SH-SY5Y (cell line): ENCODE data around the gene ZNF302.

Experiments
- GATA2 ChIP-seq: IDR thresholded peaks from 2 replicates; pipeline ENCODE4 v1.6.1; 2011; ENCODE audit warnings: mild to moderate bottlenecking, low read depth, low read length
- GATA3 ChIP-seq: IDR thresholded peaks from 2 replicates; pipeline ENCODE4 v1.6.1; 2011; ENCODE audit warnings: low read depth, mild to moderate bottlenecking, low read length, moderate library complexity

- TF ChIP-seq GATA2 (no peak), GATA3 (no peak)
Measured at GRCh38 chr19:34711890-34712289, 34.4 kb downstream of the ZNF302 start.
